Brain pericyte (primary cell): Measurements from ENCODE around the gene AARS2.
"Not testable (repeated sequence)": the region's sequence is repeated elsewhere in the genome, so short reads cannot be mapped to it uniquely, and the experiment has no call there.

ENCODE experiments used
- DNase-seq: peaks from one replicate; pipeline ENCODE4 v3.0.0-alpha.2; 2012; ENCODE audit warnings: low read depth, low spot score

The AARS2 gene

DNA sequence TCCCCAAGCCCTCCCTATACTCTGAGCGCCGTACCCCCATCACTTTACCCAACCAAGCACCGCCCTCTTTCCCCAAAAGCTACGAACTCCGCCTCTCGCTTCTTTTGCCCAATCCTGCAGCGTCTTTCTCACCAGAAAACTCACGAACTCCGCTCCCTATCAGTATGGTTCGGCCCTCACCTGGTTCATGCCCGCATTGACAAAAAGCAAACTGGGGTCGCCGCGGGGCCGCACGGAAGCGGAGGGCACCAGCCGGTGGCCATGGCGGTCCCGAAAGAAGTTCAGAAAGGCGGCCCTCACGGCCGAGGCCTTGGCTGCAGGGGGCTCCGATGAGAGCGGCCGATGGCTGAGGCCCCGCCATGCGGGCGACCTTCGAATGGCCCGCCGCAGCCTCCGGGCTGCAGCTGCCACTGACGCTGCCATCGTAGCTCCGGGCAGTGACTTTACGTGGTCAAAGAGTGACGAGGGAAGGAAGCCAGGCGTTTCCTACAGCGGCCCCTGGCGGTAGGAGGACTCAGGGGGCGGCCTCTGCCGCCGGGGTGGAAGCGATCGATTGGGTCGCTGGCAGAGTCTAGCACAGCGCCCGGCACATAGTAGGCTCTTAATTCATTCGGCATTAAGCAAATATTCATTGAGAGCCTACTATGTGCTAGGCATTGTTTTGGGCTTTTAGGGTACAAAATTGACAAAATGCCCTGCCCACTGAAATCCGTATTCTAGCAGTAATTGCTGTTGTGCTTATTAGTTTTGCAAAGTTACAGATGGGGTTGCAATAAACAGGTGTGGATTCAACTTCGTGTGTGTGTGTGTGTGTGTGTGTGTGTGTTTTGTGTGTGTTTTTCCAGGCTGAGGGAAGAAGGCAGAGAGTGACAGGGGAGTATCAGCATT lies at the start of gene AARS2:
TSS of gene AARS2 (minus strand) at position 447 of the 888 bp plus-strand sequence. CDS start at position 423, 24 bp downstream.
- peak; percentile 41 for DNase-seq

GRCh38 chr6:44361947-44362346 lies 48.8 kb upstream of the AARS2 start:
- DNase-seq, result no peak

- no peak for DNase-seq
Measured at GRCh38 chr6:44359973-44360372, 46.8 kb upstream of the AARS2 start.

- no peak for DNase-seq
Measured at GRCh38 chr6:44356487-44356886, 43.3 kb upstream of the AARS2 start.

GRCh38 chr6:44355640-44356039 lies 42.5 kb upstream of the AARS2 start:
- no peak for DNase-seq

DNA sequence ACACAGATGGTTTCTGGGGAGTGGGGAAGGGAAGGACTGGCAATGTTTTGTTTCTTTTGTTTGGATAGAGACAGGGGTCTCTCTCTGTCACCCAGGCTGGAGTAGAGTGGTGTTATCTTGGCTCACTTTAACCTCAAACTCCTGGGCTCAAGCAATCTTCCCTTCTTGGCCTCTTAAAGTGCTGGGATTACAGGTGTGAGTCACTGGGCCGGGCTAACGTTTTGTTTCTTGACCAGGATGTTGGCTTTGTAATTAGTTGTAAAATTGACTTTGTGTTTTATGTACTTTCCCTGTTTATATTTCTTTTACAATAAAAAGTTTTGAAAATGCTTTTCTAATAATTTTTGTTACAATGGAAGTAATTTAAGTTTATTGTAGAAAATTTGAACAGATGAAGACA lies 40.2 kb upstream of the AARS2 start:
- DNase-seq, result no peak

- no peak for DNase-seq
Measured at GRCh38 chr6:44352259-44352658, 39.1 kb upstream of the AARS2 start.

GRCh38 chr6:44350650-44350994 lies 37.5 kb upstream of the AARS2 start:
- DNase-seq, result not testable (repeated sequence)

DNA sequence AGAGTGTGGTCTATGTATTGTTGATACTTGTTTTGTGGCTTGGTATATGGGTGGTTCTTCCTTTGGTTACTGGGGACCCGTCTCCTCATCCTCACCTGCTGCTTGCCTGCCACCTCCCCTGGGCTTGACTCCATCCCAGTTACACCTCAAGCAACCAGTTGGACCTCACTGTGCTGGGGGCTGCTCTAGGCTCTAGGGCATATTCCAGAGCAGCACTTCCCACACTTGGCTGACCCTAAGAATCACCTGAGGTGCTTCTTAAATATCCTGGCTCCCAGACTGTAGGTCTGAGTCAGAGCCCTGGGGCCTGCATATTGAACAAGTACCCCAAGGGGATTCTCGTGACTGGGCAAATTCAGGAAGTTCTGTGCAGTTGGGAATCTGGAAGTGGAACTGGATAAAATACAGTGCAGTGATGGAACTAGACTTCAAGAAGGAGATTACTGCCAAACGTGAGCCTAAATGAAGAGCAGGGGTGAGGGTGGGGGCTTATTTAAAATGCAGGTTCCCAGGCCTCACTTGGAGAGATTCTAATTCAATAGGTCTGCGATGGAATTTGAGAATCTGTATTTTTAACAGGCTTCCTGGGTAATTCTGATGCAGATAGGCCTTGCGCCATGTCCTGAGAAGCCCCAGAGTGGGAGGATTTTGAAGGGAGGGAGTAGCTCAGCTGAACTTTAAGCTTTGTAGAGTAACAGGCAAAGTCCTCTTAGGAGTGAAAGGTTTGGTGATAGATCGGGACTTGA lies 36.9 kb upstream of the AARS2 start:
- no peak for DNase-seq

DNA sequence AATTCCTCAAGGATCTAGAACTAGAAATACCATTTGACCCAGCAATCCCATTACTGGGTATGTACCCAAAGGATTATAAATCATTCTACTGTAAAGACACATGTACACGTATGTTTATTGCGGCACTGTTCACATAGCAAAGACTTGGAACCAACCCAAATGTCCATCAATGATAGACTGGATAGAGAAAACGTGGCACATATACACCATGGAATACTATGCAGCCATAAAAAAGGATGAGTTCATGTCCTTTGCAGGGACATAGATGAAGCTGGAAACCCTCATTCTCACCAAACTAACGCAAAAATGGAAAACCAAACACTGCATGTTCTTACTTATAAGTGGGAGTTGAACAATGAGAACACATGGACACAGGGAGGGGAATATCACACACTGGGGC lies 33.7 kb upstream of the AARS2 start:
- not testable (repeated sequence) for DNase-seq

DNA sequence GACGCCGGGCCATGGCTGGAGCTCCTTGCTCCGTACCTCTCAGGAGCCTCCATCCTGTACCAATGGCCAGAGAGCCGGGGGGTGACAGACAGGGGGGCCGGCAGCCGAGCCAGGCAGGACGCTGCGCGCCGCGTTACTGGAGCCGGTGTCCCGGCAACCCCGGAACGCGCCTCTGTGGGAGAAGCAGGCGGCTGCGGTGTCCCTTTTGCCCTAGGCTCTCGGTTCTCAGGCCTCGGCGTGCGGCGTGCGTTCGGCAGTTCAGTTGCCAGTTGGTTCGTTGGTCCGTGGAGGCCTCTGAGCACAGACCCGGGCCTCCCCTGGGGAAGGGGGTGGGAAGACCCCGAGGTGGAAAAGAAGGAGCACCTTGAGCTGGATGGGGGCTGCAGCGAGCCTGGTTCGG lies 29.3 kb upstream of the AARS2 start, which contains the start of gene SPATS1:
TSS of gene SPATS1 (plus strand) at position 162 of the 400 bp plus-strand sequence. CDS start 446 bp downstream, outside the sequence.
- no peak for DNase-seq

- no peak for DNase-seq
Measured at GRCh38 chr6:44342052-44342451, 28.9 kb upstream of the AARS2 start.

DNA sequence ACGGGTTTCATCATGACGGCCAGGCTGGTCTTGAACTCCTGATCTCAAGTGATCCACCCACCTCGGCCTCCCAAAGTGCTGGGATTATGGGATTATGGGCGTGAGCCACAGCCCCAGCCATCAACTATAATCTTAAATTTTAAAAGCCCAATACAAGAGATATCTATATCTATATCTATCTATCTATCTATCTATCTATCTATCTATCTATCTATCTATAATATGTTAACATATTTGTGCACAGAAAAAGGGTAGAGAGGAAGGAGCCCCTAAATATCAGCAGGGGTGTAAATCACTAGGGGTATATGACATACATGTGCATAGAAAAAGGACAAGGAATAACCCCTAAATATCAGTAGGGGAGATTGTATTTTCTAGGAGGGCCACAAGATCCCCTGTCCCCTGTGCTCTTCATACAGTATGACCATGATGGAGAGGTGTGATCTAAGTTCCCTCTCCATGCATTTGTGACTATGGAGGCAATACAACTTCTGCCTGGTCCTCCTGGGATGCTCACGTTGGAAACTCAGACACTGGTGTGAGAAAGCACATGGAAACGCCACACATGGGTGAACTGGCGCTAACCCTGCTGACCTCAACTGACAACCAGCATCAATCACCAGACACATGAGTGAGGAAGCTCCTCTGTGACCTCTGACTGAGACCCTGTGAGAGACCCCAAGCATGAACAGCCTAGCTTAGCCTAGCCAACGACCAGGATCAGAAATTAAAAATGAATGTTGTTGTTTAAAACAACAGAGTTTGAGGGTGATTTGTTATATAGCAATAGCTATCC lies 28.1 kb upstream of the AARS2 start:
- DNase-seq, result no peak

DNA sequence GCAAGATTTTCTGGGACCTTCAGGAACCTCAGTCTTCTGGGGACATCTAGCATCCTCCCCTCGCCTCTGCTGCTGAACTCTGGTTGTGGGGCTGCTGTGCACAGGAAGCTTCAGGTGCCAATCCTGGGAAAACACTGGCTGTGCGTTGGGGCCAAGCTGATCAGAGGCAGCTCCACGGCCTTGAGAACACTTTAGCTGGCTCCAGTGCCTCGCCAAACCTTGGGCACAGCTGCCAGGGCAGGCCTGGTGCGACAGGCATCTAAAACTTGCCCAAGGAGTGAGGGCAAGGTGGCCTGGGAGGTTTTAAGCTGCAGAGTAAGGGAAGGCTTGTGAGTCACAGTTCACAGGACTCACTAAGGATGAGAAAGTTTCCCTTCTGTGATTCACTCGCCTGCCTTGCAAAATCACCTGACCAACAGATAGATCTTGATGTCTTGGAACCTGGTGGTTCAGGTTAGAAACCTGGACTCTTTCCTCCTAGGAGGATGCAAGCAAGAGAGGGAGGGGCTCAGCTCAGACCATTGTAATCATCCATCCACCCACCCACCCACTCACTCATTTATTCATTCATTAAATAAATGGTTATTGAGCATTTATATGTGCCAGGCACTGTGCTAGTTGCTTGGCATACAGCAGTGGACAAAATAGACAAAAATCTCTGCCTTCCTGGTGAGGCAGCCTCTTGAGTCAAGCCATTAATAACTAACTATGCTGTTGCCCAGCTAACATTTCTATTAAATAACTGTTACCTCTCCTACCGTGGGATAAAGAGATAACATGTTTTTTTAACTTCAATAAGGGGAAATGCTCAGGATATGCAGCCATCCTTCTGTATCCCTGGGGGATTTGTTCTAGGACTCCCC lies 26.8 kb upstream of the AARS2 start:
- DNase-seq, result no peak

GRCh38 chr6:44339301-44339700 lies 26.2 kb upstream of the AARS2 start:
- DNase-seq, result no peak

GRCh38 chr6:44338228-44339122 lies 25.3 kb upstream of the AARS2 start:
- peak; percentile 16 for DNase-seq

DNA sequence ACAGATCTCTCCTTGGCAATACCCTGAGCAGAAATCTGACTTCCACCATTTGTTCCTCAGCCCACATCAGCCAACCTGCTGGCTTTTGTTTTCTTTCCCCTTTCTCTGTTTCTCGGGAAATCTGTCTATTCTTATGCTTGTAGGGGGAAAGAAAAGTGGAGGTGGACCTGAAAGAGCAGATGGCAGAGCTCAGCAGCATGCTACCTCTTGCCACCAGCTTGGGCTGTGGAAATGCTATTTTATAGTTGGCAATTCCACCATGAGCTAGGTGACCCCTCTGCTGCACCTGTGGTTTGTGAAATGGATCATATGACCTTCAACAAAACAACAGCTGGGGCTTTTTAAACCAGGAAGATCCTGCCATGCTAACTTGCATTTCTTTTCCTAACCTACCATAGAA lies 22.5 kb upstream of the AARS2 start:
- no peak for DNase-seq

DNA sequence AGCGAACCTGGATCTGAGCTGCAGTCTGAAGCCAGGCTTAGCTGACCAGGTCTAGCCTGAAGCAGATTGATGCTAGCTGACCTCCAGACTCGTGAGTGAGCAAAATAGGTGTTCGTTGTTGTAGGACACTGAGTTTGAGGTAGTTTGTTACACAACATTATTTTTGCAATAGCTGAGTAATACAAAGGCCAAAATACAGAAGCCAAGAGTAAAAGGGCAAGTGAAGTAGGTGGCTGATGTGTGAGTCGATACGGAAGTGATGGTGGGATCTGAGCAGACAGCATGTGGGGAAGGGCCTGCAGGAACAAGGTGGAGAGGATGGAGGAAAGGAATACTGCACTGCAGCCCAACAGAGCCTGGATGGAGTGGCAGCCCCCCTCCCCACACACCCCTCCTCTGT lies 20.8 kb upstream of the AARS2 start:
- no peak for DNase-seq

GRCh38 chr6:44333273-44333919 lies 20.2 kb upstream of the AARS2 start:
- no peak for DNase-seq
